Measurements from ENCODE around the gene CGNL1.

The CGNL1 gene

GRCh38 chr15:57596301-57596855 is 220.1 kb downstream of the CGNL1 start:
- no peak for DNase-seq (ENCODE audit: low read depth, low spot score)

- DNase-seq (ENCODE audit: low read depth, low spot score), result no peak
These were observed 220.7 kb downstream of the CGNL1 start for GRCh38 chr15:57596978-57597377.

- no peak for DNase-seq (ENCODE audit: low read depth, low spot score)
These were observed 221.1 kb downstream of the CGNL1 start for GRCh38 chr15:57597431-57597830.

- DNase-seq (ENCODE audit: low read depth, low spot score), result no peak
These were observed 222.0 kb downstream of the CGNL1 start for GRCh38 chr15:57598346-57598745.

- DNase-seq (ENCODE audit: low read depth, low spot score), result no peak
These were observed 223.0 kb downstream of the CGNL1 start for GRCh38 chr15:57599296-57599810.

GRCh38 chr15:57600197-57600596 is 223.9 kb downstream of the CGNL1 start:
- DNase-seq (ENCODE audit: low read depth, low spot score), result no peak
